ENCODE data around the gene ATOH8. TPM values are rescaled to one million over a fixed set of nuclear protein-coding genes. Genes with fewer than 3 reads are reported as not detected.

ATOH8 gene
- total RNA-seq, 1 donor from 2014 or later, result 9.0 TPM

GRCh38 chr2:85744741-85745601 is 8.8 kb upstream of the ATOH8 start:
- no peak for DNase-seq
- TF ChIP-seq, protein P1, sequence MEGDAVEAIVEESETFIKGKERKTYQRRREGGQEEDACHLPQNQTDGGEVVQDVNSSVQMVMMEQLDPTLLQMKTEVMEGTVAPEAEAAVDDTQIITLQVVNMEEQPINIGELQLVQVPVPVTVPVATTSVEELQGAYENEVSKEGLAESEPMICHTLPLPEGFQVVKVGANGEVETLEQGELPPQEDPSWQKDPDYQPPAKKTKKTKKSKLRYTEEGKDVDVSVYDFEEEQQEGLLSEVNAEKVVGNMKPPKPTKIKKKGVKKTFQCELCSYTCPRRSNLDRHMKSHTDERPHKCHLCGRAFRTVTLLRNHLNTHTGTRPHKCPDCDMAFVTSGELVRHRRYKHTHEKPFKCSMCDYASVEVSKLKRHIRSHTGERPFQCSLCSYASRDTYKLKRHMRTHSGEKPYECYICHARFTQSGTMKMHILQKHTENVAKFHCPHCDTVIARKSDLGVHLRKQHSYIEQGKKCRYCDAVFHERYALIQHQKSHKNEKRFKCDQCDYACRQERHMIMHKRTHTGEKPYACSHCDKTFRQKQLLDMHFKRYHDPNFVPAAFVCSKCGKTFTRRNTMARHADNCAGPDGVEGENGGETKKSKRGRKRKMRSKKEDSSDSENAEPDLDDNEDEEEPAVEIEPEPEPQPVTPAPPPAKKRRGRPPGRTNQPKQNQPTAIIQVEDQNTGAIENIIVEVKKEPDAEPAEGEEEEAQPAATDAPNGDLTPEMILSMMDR (IDR thresholded peaks at IDR 0.05; ENCODE audit: partially characterized antibody, unreplicated experiment), result no peak
- Mint-ChIP-seq H3K9me3 (ENCODE audit: unreplicated experiment) (peaks cover 6% of the 10 kb centered on the region), H3K27me3 (ENCODE audit: unreplicated experiment) (peaks cover 11% of the 10 kb centered on the region), H3K36me3 (ENCODE audit: unreplicated experiment) (peaks cover 4% of the 10 kb centered on the region), H3K27ac (ENCODE audit: unreplicated experiment) (no peak overlapping the region), H3K4me3 (ENCODE audit: unreplicated experiment) (peak overlapping the region; percentile 57), H3K4me1 (ENCODE audit: low read depth, unreplicated experiment) (peaks cover 30% of the 10 kb centered on the region)

GRCh38 chr2:85745619-85746018 is 8.2 kb upstream of the ATOH8 start:
- no peak for DNase-seq
- H3K9me3 Mint-ChIP-seq (ENCODE audit: unreplicated experiment), result peaks cover 7% of the 10 kb centered on the region
- H3K27me3 Mint-ChIP-seq (ENCODE audit: unreplicated experiment), result peaks cover 11% of the 10 kb centered on the region
- peaks cover 4% of the 10 kb centered on the region for H3K36me3 Mint-ChIP-seq (ENCODE audit: unreplicated experiment)
- TF ChIP-seq, protein P1 (IDR thresholded peaks at IDR 0.05; ENCODE audit: partially characterized antibody, unreplicated experiment), result no peak
- peak overlapping the region; percentile 57 for H3K4me3 Mint-ChIP-seq (ENCODE audit: unreplicated experiment)
- peaks cover 30% of the 10 kb centered on the region for H3K4me1 Mint-ChIP-seq (ENCODE audit: low read depth, unreplicated experiment)
- no peak overlapping the region for H3K27ac Mint-ChIP-seq (ENCODE audit: unreplicated experiment)

GRCh38 chr2:85746321-85747004 is 7.3 kb upstream of the ATOH8 start:
- TF ChIP-seq, protein P1 (IDR thresholded peaks at IDR 0.05; ENCODE audit: partially characterized antibody, unreplicated experiment), result no peak
- peaks cover 5% of the 10 kb centered on the region for H3K9me3 Mint-ChIP-seq (ENCODE audit: unreplicated experiment)
- peaks cover 8% of the 10 kb centered on the region for H3K27me3 Mint-ChIP-seq (ENCODE audit: unreplicated experiment)
- H3K27ac Mint-ChIP-seq (ENCODE audit: unreplicated experiment), result no peak overlapping the region
- DNase-seq, result no peak
- H3K4me1 Mint-ChIP-seq (ENCODE audit: low read depth, unreplicated experiment), result peaks cover 27% of the 10 kb centered on the region
- H3K36me3 Mint-ChIP-seq (ENCODE audit: unreplicated experiment), result peaks cover 4% of the 10 kb centered on the region
- no peak overlapping the region for H3K4me3 Mint-ChIP-seq (ENCODE audit: unreplicated experiment)

DNA sequence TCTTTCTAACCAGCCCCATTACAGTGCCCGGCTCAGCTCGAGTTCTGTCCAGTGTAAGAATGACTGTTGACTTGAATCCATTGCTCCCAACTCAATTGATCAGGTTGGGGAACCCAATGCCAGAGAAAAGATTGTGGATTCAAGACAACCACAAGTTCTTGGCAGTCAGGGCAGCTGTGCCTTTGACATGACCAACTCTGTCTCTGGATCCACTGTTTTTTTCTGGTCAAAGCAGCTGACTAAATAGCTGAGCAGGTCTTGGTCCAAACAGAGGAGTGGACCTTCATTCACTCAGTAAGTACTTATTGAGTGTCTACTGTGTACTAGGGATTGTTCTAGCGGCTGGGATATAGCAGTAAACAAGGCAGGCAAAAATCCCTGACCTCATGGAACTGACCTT is 6.3 kb upstream of the ATOH8 start:
- TF ChIP-seq, protein P1 (IDR thresholded peaks at IDR 0.05; ENCODE audit: partially characterized antibody, unreplicated experiment), result no peak
- peaks cover 5% of the 10 kb centered on the region for H3K9me3 Mint-ChIP-seq (ENCODE audit: unreplicated experiment)

More for the DNA sequence above, 6.3 kb upstream of the ATOH8 start:
- peak overlapping the region; percentile 49 for H3K4me3 Mint-ChIP-seq (ENCODE audit: unreplicated experiment)
- no peak overlapping the region for H3K27ac Mint-ChIP-seq (ENCODE audit: unreplicated experiment)
- peaks cover 22% of the 10 kb centered on the region for H3K4me1 Mint-ChIP-seq (ENCODE audit: low read depth, unreplicated experiment)
- peaks cover 4% of the 10 kb centered on the region for H3K36me3 Mint-ChIP-seq (ENCODE audit: unreplicated experiment)
- DNase-seq, result no peak
- H3K27me3 Mint-ChIP-seq (ENCODE audit: unreplicated experiment), result peaks cover 9% of the 10 kb centered on the region

Data from glutamatergic neuron (in vitro differentiated cells).